SK-N-SH (cell line): Measurements from ENCODE around the gene CERS6. TPM values are rescaled to one million over a fixed set of nuclear protein-coding genes. Genes with fewer than 3 reads are reported as not detected.

ENCODE experiments used
- CTCF ChIA-PET: fragments of 300-600, 350-600 bp; formaldehyde crosslinking; extraction: SDS; loops from one replicate; lab custom pipeline; 2021; lab: Yijun Ruan, JAX
- POLR2A ChIA-PET: fragments of 350-600 bp; sonication (Branson Sonifier 250); formaldehyde crosslinking; extraction: SDS; loops from one replicate; lab custom pipeline; 2020; ENCODE audit warnings: antibody characterized with exemption, inconsistent platforms; lab: Yijun Ruan, JAX
- DNase-seq: peaks from one replicate; pipeline ENCODE4 v3.0.0; 2012
- H2AFZ ChIP-seq: fragments of 200-600 bp; sonication (generic); 2 replicates; pipeline ENCODE4 v1.8.1; 2016; ENCODE audit warnings: antibody characterized with exemption, mild to moderate bottlenecking, low read depth
- H3F3A ChIP-seq: fragments of 200-600 bp; sonication (generic); replicated peaks from 2 replicates; pipeline ENCODE3; 2016; ENCODE audit warnings: antibody characterized with exemption, mild to moderate bottlenecking; ENCODE audit not compliant: insufficient read depth
- H3K27ac ChIP-seq, 2 experiments: fragments of 200-500 bp in 1 of 2; fragments of 200-600 bp in 1 of 2; sonication (Bioruptor generic) in 1 of 2; sonication (generic), shearing (Covaris generic) in 1 of 2; 2 replicates each; pipeline versions ENCODE4 v1.5.1 to v1.6.1; 2014 to 2016; ENCODE audit warnings: low read depth in 2 of 2, inconsistent platforms in 1 of 2, low read length in 1 of 2, mild to moderate bottlenecking in 1 of 2, mixed read lengths in 1 of 2
- H3K27me3 ChIP-seq: fragments of 200-600 bp; sonication (generic), shearing (Covaris generic); 2 replicates; pipeline ENCODE4 v1.6.1; 2016; ENCODE audit warnings: mixed run types; ENCODE audit not compliant: insufficient read depth
- H3K36me3 ChIP-seq, 2 experiments: fragments of 200-500 bp in 1 of 2; fragments of 200-600 bp in 1 of 2; sonication (Bioruptor generic) in 1 of 2; sonication (generic) in 1 of 2; replicated peaks in 1 of 2; 2 replicates each; pipeline versions ENCODE3 to v1.5.1; 2014 to 2016; ENCODE audit warnings: low read length in 1 of 2, mild to moderate bottlenecking in 1 of 2; ENCODE audit not compliant: insufficient read depth in 2 of 2, control insufficient read depth in 1 of 2
- H3K4me1 ChIP-seq, 2 experiments: fragments of 200-500 bp in 1 of 2; fragments of 200-600 bp in 1 of 2; sonication (Bioruptor generic) in 1 of 2; sonication (generic), shearing (Covaris generic) in 1 of 2; 2 replicates each; pipeline versions ENCODE4 v1.5.1 to v1.6.1; 2014 to 2016; ENCODE audit warnings: low read depth in 1 of 2, low read length in 1 of 2, mixed run types in 1 of 2; ENCODE audit not compliant: insufficient read depth in 2 of 2, control insufficient read depth in 1 of 2
- H3K4me2 ChIP-seq: fragments of 200-600 bp; sonication (generic), shearing (Covaris generic); 2 replicates; pipeline ENCODE4 v1.6.1; 2017; ENCODE audit warnings: mixed run types
- H3K4me3 ChIP-seq, 2 experiments: fragments of 200-500 bp in 1 of 2; fragments of 200-600 bp in 1 of 2; sonication (Bioruptor generic) in 1 of 2; sonication (generic), shearing (Covaris generic) in 1 of 2; 2 replicates each; pipeline versions ENCODE4 v1.5.1 to v1.8.1; 2014 to 2016; ENCODE audit warnings: low read depth in 2 of 2, inconsistent platforms in 1 of 2, low read length in 1 of 2, mild to moderate bottlenecking in 1 of 2, mixed read lengths in 1 of 2, moderate library complexity in 1 of 2
- H3K79me2 ChIP-seq: fragments of 200-600 bp; sonication (generic); 2 replicates; pipeline ENCODE4 v1.8.1; 2017; ENCODE audit warnings: mild to moderate bottlenecking; ENCODE audit not compliant: insufficient read depth
- H3K9ac ChIP-seq: fragments of 200-600 bp; sonication (generic); 2 replicates; pipeline ENCODE4 v1.6.1; 2017; ENCODE audit warnings: mixed run types
- H3K9me2 ChIP-seq: fragments of 200-600 bp; sonication (generic); 2 replicates; pipeline ENCODE4 v1.6.1; 2017; ENCODE audit warnings: mixed run types
- H3K9me3 ChIP-seq: fragments of 200-600 bp; sonication (generic); 2 replicates; pipeline ENCODE4 v1.6.1; 2017; ENCODE audit warnings: mixed run types, mild to moderate bottlenecking, moderate library complexity
- H4K20me1 ChIP-seq: fragments of 200-600 bp; sonication (generic); 2 replicates; pipeline ENCODE4 v1.6.1; 2017; ENCODE audit warnings: mild to moderate bottlenecking, mixed run types; ENCODE audit not compliant: insufficient read depth
- CHD2 ChIP-seq: fragments of 150-350 bp; IDR thresholded peaks from 2 replicates; pipeline ENCODE4 v1.6.1; 2018; ENCODE audit warnings: low read length; ENCODE audit not compliant: partially characterized antibody
- ELF1 ChIP-seq: IDR thresholded peaks from 2 replicates; pipeline ENCODE4 v1.4.0; 2012
- EZH2phosphoT487 ChIP-seq: fragments of 200-600 bp; sonication (generic); IDR thresholded peaks from 2 replicates; pipeline ENCODE4 v1.6.1; 2017; ENCODE audit warnings: low read depth, mixed run types, mild to moderate bottlenecking, antibody characterized with exemption, moderate library complexity, borderline replicate concordance
- FOSL2 ChIP-seq: IDR thresholded peaks from 2 replicates; pipeline ENCODE4 v1.4.0; 2012; ENCODE audit warnings: low read depth, mild to moderate bottlenecking, moderate library complexity, borderline replicate concordance
- FOXJ3 ChIP-seq: sonication (generic); formaldehyde crosslinking; IDR thresholded peaks from 2 replicates; pipeline ENCODE4 v1.5.1; 2020; ENCODE audit warnings: mild to moderate bottlenecking, missing genetic modification reagents
- FOXM1 ChIP-seq: IDR thresholded peaks from 2 replicates; pipeline ENCODE4 v1.4.0; 2012; ENCODE audit warnings: low read depth, mild to moderate bottlenecking
- GABPA ChIP-seq: IDR thresholded peaks from 2 replicates; pipeline ENCODE4 v1.4.0; 2012; ENCODE audit warnings: low read depth, mild to moderate bottlenecking
- JUND ChIP-seq: IDR thresholded peaks from 2 replicates; pipeline ENCODE4 v1.4.0; 2012
- MEF2A ChIP-seq: IDR thresholded peaks from 2 replicates; pipeline ENCODE4 v1.4.0; 2012; ENCODE audit warnings: low read depth, borderline replicate concordance
- MXI1 ChIP-seq: IDR thresholded peaks from 2 replicates; pipeline ENCODE4 v1.6.1; 2012; ENCODE audit warnings: mild to moderate bottlenecking, low read depth, low read length, improper control_type of control experiment
- NRF1 ChIP-seq: IDR thresholded peaks from 2 replicates; pipeline ENCODE4 v1.6.1; 2012; ENCODE audit warnings: low read depth, mild to moderate bottlenecking, low read length
- RCOR1 ChIP-seq: fragments of 150-350 bp; IDR thresholded peaks from 2 replicates; pipeline ENCODE4 v1.6.1; 2017; ENCODE audit warnings: antibody characterized with exemption, low read length
- SIN3A ChIP-seq: IDR thresholded peaks from 2 replicates; pipeline ENCODE4 v1.6.1; 2012; ENCODE audit warnings: low read depth, mild to moderate bottlenecking, low read length, moderate library complexity, borderline replicate concordance
- SMC3 ChIP-seq: IDR thresholded peaks from 2 replicates; pipeline ENCODE4 v1.6.1; 2012; ENCODE audit warnings: low read depth, low read length, improper control_type of control experiment
- TEAD4 ChIP-seq: IDR thresholded peaks from 2 replicates; pipeline ENCODE4 v1.4.0; 2012; ENCODE audit warnings: mild to moderate bottlenecking, borderline replicate concordance; ENCODE audit not compliant: insufficient read depth
- YY1 ChIP-seq: IDR thresholded peaks from 2 replicates; pipeline ENCODE4 v1.4.0; 2012; ENCODE audit warnings: low read depth, mild to moderate bottlenecking
- WGBS: methylation state at CpG from one replicate; pipeline ENCODE4 v1.1.6; 2017; ENCODE audit warnings: low lambda C conversion rate; 5-methylcytosine and 5-hydroxymethylcytosine counted together
- polyA plus RNA-seq, 3 experiments: library from polyadenylated mRNA; depleted of rRNA; stranded (reverse); fragments of >200 nt; gene quantifications; 2 replicates each; pipeline ENCODE4 v1.2.3, GENCODE V29; 2012
- TF ChIP-seq, protein P1 (sequence below): fragments of 150-350 bp; IDR thresholded peaks from 2 replicates; pipeline ENCODE4 v1.6.1; 2016; ENCODE audit warnings: mild to moderate bottlenecking, low read depth, low read length
- TF ChIP-seq, protein P2 (sequence below): IDR thresholded peaks from 2 replicates; pipeline ENCODE4 v1.4.0; 2012; ENCODE audit warnings: low read depth
- TF ChIP-seq, protein P3 (sequence below): fragments of 200-600 bp; sonication (generic); IDR thresholded peaks from 2 replicates; pipeline ENCODE4 v1.6.1; 2017; ENCODE audit warnings: antibody characterized with exemption, mild to moderate bottlenecking, moderate library complexity
- TF ChIP-seq, protein P4 (sequence below): IDR thresholded peaks from 2 replicates; pipeline ENCODE4 v1.4.0; 2012; ENCODE audit warnings: low read depth, borderline replicate concordance

CERS6 gene
- polyA plus RNA-seq, 1 of the 3 experiments (the other 2 are of a cell fraction): 1.8 TPM

DNA sequence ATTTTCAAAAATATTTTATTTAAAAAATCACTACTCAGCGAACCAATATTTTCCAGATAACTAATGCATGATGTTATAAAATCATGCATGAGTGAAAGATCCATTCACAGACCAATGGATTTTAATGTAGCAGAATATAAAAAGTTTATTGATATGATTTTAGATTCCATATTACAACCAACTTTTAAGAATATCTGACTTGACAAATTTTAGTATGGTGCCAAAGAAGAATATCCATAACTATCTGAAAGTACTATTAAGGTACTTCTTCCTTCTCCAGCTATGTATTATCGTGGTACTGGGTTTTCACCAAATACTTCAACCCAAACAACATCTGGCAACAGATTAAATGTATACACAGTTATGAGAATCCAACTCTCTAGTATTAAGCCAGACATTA is 246.5 kb downstream of the CERS6 start:
- POLR2A ChIA-PET: no interaction called here
- 87% methylated on average over 2 of the region's 2 CpGs for WGBS
- no peak for DNase-seq

DNA sequence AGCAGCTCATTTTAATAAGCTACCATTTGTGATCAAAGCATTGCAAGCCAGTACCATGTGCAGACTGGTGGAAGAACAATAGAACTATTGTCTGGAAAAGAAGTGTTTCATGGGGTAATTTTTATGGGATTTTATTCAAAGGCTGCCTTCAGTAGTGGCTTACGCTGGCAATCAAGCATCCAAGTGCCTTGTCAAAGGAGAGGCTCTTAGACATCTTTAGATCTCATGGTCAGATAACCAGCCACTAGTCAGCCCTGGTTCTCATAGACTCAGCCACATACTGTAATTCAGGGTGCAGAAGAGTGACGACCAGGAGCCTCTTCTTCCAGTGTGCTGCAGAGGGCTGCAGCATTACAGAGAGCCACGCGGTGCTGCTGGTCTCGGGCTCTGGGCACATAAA is 247.9 kb downstream of the CERS6 start:
- no peak for DNase-seq
- ChIA-PET CTCF (interaction anchor here (0.7 to 1.1 kb wide), 3 partner anchors 14 to 419 kb away, joined by 3 read pairs; no protein-coding TSS in a partner anchor), POLR2A (no interaction called here)
- no peak for TF ChIP-seq GABPA
- TF ChIP-seq EZH2phosphoT487: no peak
- TF ChIP-seq YY1: no peak
- no peak for TF ChIP-seq CHD2
- TF ChIP-seq, protein P1, sequence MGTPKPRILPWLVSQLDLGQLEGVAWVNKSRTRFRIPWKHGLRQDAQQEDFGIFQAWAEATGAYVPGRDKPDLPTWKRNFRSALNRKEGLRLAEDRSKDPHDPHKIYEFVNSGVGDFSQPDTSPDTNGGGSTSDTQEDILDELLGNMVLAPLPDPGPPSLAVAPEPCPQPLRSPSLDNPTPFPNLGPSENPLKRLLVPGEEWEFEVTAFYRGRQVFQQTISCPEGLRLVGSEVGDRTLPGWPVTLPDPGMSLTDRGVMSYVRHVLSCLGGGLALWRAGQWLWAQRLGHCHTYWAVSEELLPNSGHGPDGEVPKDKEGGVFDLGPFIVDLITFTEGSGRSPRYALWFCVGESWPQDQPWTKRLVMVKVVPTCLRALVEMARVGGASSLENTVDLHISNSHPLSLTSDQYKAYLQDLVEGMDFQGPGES: no peak
- TF ChIP-seq, protein P2, sequence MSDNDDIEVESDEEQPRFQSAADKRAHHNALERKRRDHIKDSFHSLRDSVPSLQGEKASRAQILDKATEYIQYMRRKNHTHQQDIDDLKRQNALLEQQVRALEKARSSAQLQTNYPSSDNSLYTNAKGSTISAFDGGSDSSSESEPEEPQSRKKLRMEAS: no peak
- TF ChIP-seq, protein P3, sequence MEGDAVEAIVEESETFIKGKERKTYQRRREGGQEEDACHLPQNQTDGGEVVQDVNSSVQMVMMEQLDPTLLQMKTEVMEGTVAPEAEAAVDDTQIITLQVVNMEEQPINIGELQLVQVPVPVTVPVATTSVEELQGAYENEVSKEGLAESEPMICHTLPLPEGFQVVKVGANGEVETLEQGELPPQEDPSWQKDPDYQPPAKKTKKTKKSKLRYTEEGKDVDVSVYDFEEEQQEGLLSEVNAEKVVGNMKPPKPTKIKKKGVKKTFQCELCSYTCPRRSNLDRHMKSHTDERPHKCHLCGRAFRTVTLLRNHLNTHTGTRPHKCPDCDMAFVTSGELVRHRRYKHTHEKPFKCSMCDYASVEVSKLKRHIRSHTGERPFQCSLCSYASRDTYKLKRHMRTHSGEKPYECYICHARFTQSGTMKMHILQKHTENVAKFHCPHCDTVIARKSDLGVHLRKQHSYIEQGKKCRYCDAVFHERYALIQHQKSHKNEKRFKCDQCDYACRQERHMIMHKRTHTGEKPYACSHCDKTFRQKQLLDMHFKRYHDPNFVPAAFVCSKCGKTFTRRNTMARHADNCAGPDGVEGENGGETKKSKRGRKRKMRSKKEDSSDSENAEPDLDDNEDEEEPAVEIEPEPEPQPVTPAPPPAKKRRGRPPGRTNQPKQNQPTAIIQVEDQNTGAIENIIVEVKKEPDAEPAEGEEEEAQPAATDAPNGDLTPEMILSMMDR: no peak
- TF ChIP-seq SMC3: no peak
- no peak for TF ChIP-seq JUND
- TF ChIP-seq SIN3A: no peak
- no peak for TF ChIP-seq MEF2A
- TF ChIP-seq RCOR1: no peak
- TF ChIP-seq, protein P4, sequence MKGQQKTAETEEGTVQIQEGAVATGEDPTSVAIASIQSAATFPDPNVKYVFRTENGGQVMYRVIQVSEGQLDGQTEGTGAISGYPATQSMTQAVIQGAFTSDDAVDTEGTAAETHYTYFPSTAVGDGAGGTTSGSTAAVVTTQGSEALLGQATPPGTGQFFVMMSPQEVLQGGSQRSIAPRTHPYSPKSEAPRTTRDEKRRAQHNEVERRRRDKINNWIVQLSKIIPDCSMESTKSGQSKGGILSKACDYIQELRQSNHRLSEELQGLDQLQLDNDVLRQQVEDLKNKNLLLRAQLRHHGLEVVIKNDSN: no peak
- TF ChIP-seq FOSL2: no peak
- no peak for TF ChIP-seq ELF1
- no peaks in the 10 kb centered on the region for H3F3A ChIP-seq
- H4K20me1 ChIP-seq: no peaks in the 10 kb centered on the region
- H3K27ac ChIP-seq: no peak overlapping the region
- H3K9me2 ChIP-seq: no peaks in the 10 kb centered on the region
- peaks cover 0 to 16% of the 10 kb centered on the region in 2 experiments; a peak in 2 of 4 replicates for H3K4me1 ChIP-seq
- H3K27me3 ChIP-seq: no peaks in the 10 kb centered on the region
- H3K9ac ChIP-seq: no peak overlapping the region
- no peaks in the 10 kb centered on the region for H3K9me3 ChIP-seq
- no peak overlapping the region for H2AFZ ChIP-seq
- H3K79me2 ChIP-seq: no peaks in the 10 kb centered on the region
- 100% methylated on average over 2 of the region's 5 CpGs for WGBS
- H3K36me3 ChIP-seq: no peaks in the 10 kb centered on the region
- H3K4me3 ChIP-seq: no peak overlapping the region
- H3K4me2 ChIP-seq: no peak overlapping the region

More for the DNA sequence above, 246.5 kb downstream of the CERS6 start:
- Histone ChIP-seq H3K27ac (no peak overlapping the region), H3K36me3 (no peaks in the 10 kb centered on the region), H4K20me1 (no peaks in the 10 kb centered on the region), H3K4me3 (no peak overlapping the region), H3K27me3 (no peaks in the 10 kb centered on the region), H3K9me3 (no peaks in the 10 kb centered on the region), H3F3A (no peaks in the 10 kb centered on the region), H3K4me1 (peaks cover 0 to 18% of the 10 kb centered on the region in 2 experiments; a peak in 2 of 4 replicates), H2AFZ (no peak overlapping the region), H3K79me2 (no peaks in the 10 kb centered on the region), H3K9me2 (no peaks in the 10 kb centered on the region), H3K9ac (no peak overlapping the region), H3K4me2 (no peak overlapping the region)
- CTCF ChIA-PET: interaction anchor here (0.6 to 1.1 kb wide), 2 partner anchors 16 to 234 kb away, joined by 3 read pairs; no protein-coding TSS in a partner anchor
- TF ChIP-seq TEAD4: no peak
- TF ChIP-seq, protein P2: no peak
- no peak for TF ChIP-seq FOSL2
- TF ChIP-seq NRF1: no peak
- TF ChIP-seq MXI1: no peak
- TF ChIP-seq FOXM1: no peak
- no peak for TF ChIP-seq RCOR1
- TF ChIP-seq FOXJ3 (CRISPR knock-in tag): no peak
